H1 (cell line): ENCODE data around the gene ADCY6. TPM values are rescaled to one million over a fixed set of nuclear protein-coding genes. Genes with fewer than 3 reads are reported as not detected.

ENCODE experiments used
- ASH2L ChIP-seq: fragments of 200-600, 300-600 bp; sonication (generic); IDR thresholded peaks from one replicate; pipeline ENCODE4 v1.7.1; 2017; ENCODE audit warnings: low read length
- BCL11A ChIP-seq, 2 experiments: IDR thresholded peaks; one replicate each; pipeline ENCODE4 v1.6.1; 2011; ENCODE audit warnings: low read depth in 2 of 2, low read length in 2 of 2, mild to moderate bottlenecking in 2 of 2
- CTBP2 ChIP-seq: IDR thresholded peaks from 2 replicates; pipeline ENCODE4 v1.7.0; 2011; ENCODE audit warnings: borderline replicate concordance, mild to moderate bottlenecking, moderate library complexity, mixed read lengths, low read length; ENCODE audit not compliant: insufficient read depth, insufficient read length
- FOSL1 ChIP-seq: IDR thresholded peaks from 2 replicates; pipeline ENCODE4 v1.6.1; 2011; ENCODE audit warnings: mild to moderate bottlenecking, low read depth, low read length, moderate library complexity; ENCODE audit not compliant: insufficient read depth
- KDM4A ChIP-seq: IDR thresholded peaks from one replicate; pipeline ENCODE4 v1.7.1; 2012; ENCODE audit warnings: low read depth, mild to moderate bottlenecking, moderate library complexity, low read length, inconsistent platforms; ENCODE audit not compliant: severe bottlenecking
- NANOG ChIP-seq: IDR thresholded peaks from 2 replicates; pipeline ENCODE4 v1.6.1; 2011; ENCODE audit warnings: low read length, low read depth, mild to moderate bottlenecking, inconsistent platforms; ENCODE audit not compliant: insufficient read depth, poor library complexity, severe bottlenecking
- POLR2AphosphoS5 ChIP-seq: IDR thresholded peaks from 2 replicates; pipeline ENCODE4 v1.6.1; 2011; ENCODE audit warnings: low read depth, low read length
- RXRA ChIP-seq: IDR thresholded peaks from 2 replicates; pipeline ENCODE4 v1.6.1; 2011; ENCODE audit warnings: low read depth, mild to moderate bottlenecking, low read length, moderate library complexity; ENCODE audit not compliant: insufficient read depth
- SIN3A ChIP-seq, 2 experiments: IDR thresholded peaks in 1 of 2; conservative IDR thresholded peaks in 1 of 2; 2 replicates each; pipeline ENCODE4 v1.6.1; 2011 to 2012; ENCODE audit warnings: low read length in 2 of 2, improper control_type of control experiment in 1 of 2, low read depth in 1 of 2, mild to moderate bottlenecking in 1 of 2
- SIX5 ChIP-seq: IDR thresholded peaks from 2 replicates; pipeline ENCODE4 v1.6.1; 2011; ENCODE audit warnings: mild to moderate bottlenecking, low read depth, low read length
- SUZ12 ChIP-seq: fragments of 200-600 bp; sonication (generic); IDR thresholded peaks from 2 replicates; pipeline ENCODE4 v1.6.1; 2012; ENCODE audit warnings: mild to moderate bottlenecking, inconsistent platforms, low read length, moderate library complexity, mixed read lengths
- polyA plus RNA-seq, 7 experiments: library from polyadenylated mRNA; depleted of rRNA in 3 of 7; stranded (reverse) in 5 of 7; unstranded in 2 of 7; fragments of >200 nt in 5 of 7; fragments of 200-250 nt in 2 of 7; gene quantifications; 1 replicate in 5 of 7; 2 replicates in 1 of 7; 4 replicates in 1 of 7; pipeline versions ENCODE4 v1.2.1 to v1.2.3, GENCODE V29; 2011 to 2013; ENCODE audit warnings: missing spikeins in 2 of 7, mixed read lengths in 2 of 7
- total RNA-seq: library from RNA; stranded (reverse); fragmentation: NEBNext Ultra II Directional; extraction: Animal tissue kit (Norgen Biotek cat#: 25700); gene quantifications from 2 replicates; pipeline ENCODE4 v1.2.1, GENCODE V29; 2021
- TF ChIP-seq, protein P1 (sequence below): IDR thresholded peaks from 2 replicates; pipeline ENCODE4 v1.6.1; 2012; ENCODE audit warnings: inconsistent platforms
- TF ChIP-seq, protein P2 (sequence below): IDR thresholded peaks from 2 replicates; pipeline ENCODE4 v1.6.1; 2012; ENCODE audit warnings: inconsistent platforms

The ADCY6 gene
- total and polyA plus RNA-seq, 2 of the 8 experiments (the other 6 are each of a cell fraction or from before 2014, with no cell fraction given): 11.7 to 17.5 TPM

DNA sequence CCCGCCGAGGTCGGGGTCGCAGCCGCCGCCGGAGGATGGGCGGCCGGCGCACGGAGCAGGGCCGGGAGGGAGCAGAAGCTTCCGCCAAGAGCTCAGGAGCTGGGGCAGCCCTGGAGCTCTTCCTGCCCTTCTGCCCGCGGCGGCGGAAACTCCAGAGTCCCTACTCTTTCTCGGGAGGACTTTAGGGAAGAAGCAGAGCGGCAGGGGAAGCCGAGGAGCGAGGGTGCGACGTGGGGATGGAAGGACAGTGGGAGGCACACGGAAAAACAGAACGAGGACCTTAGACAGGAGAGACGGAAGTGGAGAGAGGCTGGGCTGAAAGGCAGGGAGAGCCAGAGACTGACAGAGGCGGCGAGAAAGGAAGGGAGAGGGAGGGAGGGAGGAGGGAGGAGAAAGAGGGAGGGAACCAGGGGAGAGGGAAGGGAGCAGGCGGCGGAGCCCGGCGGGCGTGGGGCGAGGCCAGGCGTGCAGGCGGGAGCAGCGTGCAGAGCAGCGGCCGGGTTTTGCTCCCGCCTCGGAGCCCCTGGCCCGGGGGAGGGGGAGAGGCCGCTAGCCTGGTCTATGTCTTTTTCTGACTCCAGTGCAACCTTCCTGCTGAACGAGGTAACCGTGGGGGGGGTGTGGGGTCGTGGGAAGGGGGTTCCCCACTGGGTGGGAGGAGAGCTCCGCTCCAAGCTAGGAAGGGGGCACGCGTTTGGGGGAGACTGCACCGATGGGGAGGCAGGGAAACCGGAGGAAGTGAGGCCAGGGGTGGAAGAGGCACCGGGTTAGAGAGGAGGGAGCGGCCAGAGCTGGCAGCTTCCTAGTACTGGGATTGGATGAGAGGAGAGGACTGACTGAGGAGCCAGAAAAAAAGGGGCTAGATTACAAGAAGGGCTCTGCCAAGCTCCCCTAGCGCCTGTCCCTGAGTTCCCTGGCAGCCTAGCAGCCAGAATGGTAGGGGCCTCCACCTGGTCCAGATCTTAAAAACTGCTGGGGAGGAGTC, 26.5 kb upstream of the ADCY6 start (continued):
- TF ChIP-seq NANOG (no peak), SIX5 (no peak), RXRA (no peak), ASH2L (peak; percentile 95), KDM4A (peak; percentile 13), SUZ12 (peak; percentile 76; the same call in 1 of the 2 replicates), CTBP2 (peak; percentile 86), SIN3A (conservative IDR thresholded peaks at IDR 0.05 in 1 of 2, IDR thresholded peaks at IDR 0.05 in 1 of 2; ENCODE audit: low read depth in 1 of 2, low read length in 2 of 2) (peak; percentile 6 to 73; a peak in 3 of 4 replicates), POLR2AphosphoS5 (no peak), FOSL1 (no peak), BCL11A (IDR thresholded peaks at IDR 0.05; ENCODE audit: low read depth in 2 of 2, low read length in 2 of 2) (no peak)
- TF ChIP-seq, protein P1, sequence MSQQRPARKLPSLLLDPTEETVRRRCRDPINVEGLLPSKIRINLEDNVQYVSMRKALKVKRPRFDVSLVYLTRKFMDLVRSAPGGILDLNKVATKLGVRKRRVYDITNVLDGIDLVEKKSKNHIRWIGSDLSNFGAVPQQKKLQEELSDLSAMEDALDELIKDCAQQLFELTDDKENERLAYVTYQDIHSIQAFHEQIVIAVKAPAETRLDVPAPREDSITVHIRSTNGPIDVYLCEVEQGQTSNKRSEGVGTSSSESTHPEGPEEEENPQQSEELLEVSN: peak; percentile 73
- TF ChIP-seq, protein P2, sequence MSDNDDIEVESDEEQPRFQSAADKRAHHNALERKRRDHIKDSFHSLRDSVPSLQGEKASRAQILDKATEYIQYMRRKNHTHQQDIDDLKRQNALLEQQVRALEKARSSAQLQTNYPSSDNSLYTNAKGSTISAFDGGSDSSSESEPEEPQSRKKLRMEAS: peak; percentile 83
